Right renal pelvis (tissue), 4 donors: ENCODE results near the gene PITPNM3. TPM values are rescaled to one million over a fixed set of nuclear protein-coding genes. Genes with fewer than 3 reads are reported as not detected.
A peak's percentile ranks its signal among the peaks of the same experiment; 100 is the strongest.
"Not testable (repeated sequence)": the region's sequence is repeated elsewhere in the genome, so short reads cannot be mapped to it uniquely, and the experiment has no call there.

Source experiments
- DNase-seq, 4 donors: peaks; one replicate each; pipeline ENCODE4 v3.0.0-alpha.2; 2013; ENCODE audit warnings: low read depth in 4 of 4, low spot score in 3 of 4, missing footprints in 1 of 4
- polyA plus RNA-seq, 4 donors: library from polyadenylated mRNA; unstranded; fragments of 120-200 nt; gene quantifications; one replicate each; pipeline ENCODE4 v1.2.1, GENCODE V29; 2013; ENCODE audit not compliant: insufficient read length in 4 of 4

PITPNM3 gene
- polyA plus RNA-seq, 4 donors = 8.0 to 11.2 (median 9.1) TPM

GRCh38 chr17:6575596-6575988 is 19.2 kb upstream of the PITPNM3 start:
- no peak for DNase-seq

GRCh38 chr17:6574687-6575595 is 18.6 kb upstream of the PITPNM3 start:
- no peak for DNase-seq

GRCh38 chr17:6573982-6574686 is 17.8 kb upstream of the PITPNM3 start:
- no peak for DNase-seq

- DNase-seq = not testable (repeated sequence)
Observed at GRCh38 chr17:6573495-6573894, 17.1 kb upstream of the PITPNM3 start.

GRCh38 chr17:6572972-6573370 is 16.6 kb upstream of the PITPNM3 start:
- no peak for DNase-seq

GRCh38 chr17:6571452-6571781 is 15.1 kb upstream of the PITPNM3 start:
- no peak for DNase-seq

- no peak for DNase-seq
Observed at GRCh38 chr17:6570731-6571451, 14.5 kb upstream of the PITPNM3 start.

GRCh38 chr17:6569370-6570285 is 13.3 kb upstream of the PITPNM3 start:
- no peak for DNase-seq

- no peak for DNase-seq
Observed at GRCh38 chr17:6568184-6568758, 11.9 kb upstream of the PITPNM3 start.

GRCh38 chr17:6567528-6568183 is 11.3 kb upstream of the PITPNM3 start:
- no peak for DNase-seq

GRCh38 chr17:6561446-6561845 is 5.1 kb upstream of the PITPNM3 start:
- no peak for DNase-seq

GRCh38 chr17:6560496-6560895 is 4.1 kb upstream of the PITPNM3 start:
- no peak for DNase-seq

GRCh38 chr17:6559753-6560215 is 3.4 kb upstream of the PITPNM3 start:
- no peak for DNase-seq

GRCh38 chr17:6558932-6559752 is 2.8 kb upstream of the PITPNM3 start:
- peak in 3 of 4 donors; percentile 71 to 76 (median 71) for DNase-seq

GRCh38 chr17:6558276-6558675 is 1.9 kb upstream of the PITPNM3 start:
- DNase-seq = no peak

GRCh38 chr17:6557040-6557438 is 684 bp upstream of the PITPNM3 start:
- DNase-seq = no peak

- DNase-seq = no peak
Observed at GRCh38 chr17:6555331-6556120, 829 bp downstream of the PITPNM3 start.
